Smooth muscle cell of the brain vasculature (primary cell): ENCODE results near the gene PHYHD1.
A peak's percentile ranks its signal among the peaks of the same experiment; 100 is the strongest.

Experiments
- DNase-seq: peaks from one replicate; pipeline ENCODE4 v3.0.0-alpha.2; 2012; ENCODE audit warnings: low read depth, low spot score

PHYHD1 gene

DNA sequence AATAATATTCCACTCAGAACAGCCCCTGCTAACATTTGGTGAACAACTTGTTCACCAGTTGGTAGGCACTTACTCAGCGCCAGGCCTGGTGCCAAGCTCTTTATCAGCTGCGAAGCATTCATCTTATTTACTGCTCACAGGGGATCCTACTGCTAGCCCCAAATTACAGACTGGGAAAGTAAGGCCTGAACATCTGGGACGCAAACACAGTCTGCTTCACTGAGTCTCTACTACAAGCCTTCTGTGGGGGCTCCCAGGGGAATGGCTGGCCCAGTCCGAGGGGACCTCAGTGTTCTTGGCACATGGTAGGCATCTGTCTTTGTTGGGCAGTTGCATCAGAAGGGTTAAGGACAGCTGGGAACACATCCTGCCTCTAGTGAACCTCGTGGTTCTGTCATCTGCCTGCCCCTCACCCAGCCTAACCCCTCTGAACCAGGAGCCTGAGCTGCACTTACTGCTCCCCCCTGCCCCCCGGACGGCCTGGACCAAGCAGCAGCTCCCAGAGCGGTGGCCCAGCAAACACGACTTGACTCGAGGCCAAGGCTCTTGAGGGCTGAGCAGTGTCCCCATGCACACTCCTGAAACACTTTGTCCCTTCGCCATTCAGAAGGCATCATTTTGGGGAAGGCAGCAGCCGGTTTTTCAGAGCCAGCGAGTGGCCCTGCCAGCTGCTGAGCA lies at the start of gene PHYHD1:
TSS of gene PHYHD1 (plus strand) at position 602 of the 678 bp plus-strand sequence. CDS start 1,342 bp downstream, outside the sequence.
- no peak for DNase-seq

DNA sequence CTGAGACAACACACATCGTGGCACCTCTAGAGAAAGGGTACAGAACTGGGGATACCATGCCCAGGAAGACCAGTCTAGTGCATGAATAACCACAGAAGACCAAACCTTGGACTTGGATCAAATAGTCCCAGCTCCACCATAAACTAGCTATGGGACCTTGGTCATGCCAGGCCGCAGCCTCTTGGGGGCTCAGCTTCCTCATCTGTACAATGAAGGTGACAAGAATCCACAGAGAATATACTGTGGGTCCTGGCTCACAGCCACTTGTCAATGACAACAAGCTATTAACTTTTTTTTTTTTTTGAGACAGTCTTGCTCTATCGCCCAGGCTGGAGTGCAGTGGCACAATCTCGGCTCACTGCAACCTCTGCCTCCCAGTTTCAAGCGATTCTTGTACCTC lies 42.9 kb upstream of the PHYHD1 start:
- DNase-seq = no peak

DNA sequence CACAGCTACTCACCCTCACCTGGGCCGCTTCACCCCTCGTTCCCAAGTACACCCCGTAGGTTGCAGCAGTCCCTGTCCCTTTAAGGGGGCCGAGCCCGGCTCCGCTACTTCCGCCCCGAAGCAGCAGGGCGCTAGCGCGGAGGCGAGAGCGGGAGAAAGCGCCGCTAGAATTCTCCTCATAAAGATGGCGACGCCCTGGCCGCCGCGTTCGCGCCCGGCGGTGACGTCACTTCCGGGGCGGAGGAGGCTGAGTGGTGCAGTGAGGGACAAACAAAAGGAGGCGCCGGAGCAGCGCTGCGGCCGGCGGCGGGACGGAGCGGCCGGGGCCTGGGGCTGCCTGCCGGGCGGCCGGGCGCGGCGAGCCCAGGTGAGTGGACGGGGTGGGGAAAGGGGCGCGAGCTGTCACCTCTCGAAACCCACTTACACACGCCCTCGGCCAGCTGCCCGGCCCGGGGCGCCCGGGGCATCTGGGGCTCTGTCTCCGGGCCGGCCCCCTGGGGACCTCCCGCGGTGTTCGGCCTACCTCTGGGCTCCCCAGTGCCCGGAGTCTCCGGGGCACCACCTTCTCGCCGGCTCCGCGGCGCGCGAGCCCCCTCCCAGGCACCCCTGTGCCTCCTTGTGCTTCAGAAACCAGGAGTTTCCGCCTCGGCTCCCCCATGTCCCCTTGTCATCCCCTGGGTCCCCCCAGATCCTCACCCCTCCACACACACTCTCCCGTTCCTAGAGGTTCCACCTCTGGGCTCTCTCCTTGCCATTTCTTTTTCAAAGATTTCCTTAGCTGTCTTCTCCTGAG lies 38.7 kb upstream of the PHYHD1 start, which contains the start of the genes KYAT1 and LRRC8A:
TSS of gene KYAT1 (minus strand) at position 67 of the 793 bp plus-strand sequence. CDS start 36,545 bp downstream, outside the sequence.
TSS of gene LRRC8A (plus strand) at position 250 of the 793 bp plus-strand sequence. CDS start 25,032 bp downstream, outside the sequence.
- DNase-seq = peak; percentile 90

DNA sequence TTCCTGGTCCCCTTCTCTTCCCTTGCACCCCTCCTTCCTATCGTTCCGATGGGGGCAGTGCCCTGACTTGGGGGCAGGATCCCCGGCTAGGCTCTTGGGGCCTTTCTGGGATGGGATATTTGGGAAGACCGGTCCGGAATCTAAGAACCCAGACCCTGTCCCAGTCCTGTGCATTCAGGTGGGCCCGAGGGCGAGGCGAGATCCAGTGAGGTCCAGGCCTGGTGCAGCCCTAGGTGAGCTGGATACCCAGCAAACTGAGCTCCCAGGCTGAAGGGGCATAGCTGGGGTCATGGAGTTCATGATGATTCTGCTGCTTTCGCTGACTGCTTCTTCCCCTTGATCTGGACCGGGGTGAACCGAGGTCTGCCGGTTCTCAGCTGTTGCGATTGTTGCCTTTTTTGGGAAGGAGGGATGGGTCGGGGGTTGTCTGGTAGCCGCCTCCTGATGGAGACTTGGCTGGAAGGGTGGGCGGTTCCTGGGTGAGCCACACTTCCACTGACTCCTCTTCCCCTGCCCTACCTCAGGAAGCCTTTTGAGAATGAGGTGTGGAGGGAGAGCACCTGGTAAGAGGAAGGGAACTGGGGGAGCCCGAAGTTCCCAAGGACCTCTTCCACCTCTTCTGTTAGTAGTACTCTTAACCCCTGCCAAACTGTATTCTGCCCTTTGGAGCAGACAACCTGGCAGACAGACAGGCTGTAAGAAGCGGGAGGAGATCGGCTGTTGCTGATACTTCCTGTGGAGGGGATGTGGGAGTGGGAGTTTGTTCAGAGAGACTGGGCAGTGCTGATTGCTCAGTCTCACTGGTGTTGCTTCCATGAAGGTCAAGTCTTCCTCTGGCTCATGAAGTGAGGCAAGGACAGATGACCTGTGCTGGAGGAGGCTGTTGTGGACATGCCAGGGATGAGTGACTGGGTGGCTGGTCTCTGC lies 37.8 kb upstream of the PHYHD1 start:
- DNase-seq = no peak

DNA sequence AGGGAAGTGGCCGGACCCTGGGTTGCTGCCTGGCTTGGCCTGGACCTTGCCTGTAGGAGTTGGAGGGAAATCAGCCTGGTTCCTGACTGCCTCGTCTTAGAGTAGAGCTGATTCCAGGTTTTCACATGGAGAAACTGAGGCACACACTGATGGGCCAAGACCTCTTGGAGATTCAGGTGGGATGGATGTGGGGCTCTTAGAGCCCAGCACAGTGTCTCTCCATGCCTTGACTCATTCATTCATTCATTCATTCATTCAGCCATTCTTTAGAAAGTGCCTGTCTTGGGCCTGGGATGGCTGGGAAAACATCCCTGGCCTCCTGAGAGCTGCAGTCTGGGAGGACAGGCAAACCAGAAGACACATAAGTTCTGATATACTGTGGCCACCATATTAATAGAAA lies 36.6 kb upstream of the PHYHD1 start:
- DNase-seq = no peak

DNA sequence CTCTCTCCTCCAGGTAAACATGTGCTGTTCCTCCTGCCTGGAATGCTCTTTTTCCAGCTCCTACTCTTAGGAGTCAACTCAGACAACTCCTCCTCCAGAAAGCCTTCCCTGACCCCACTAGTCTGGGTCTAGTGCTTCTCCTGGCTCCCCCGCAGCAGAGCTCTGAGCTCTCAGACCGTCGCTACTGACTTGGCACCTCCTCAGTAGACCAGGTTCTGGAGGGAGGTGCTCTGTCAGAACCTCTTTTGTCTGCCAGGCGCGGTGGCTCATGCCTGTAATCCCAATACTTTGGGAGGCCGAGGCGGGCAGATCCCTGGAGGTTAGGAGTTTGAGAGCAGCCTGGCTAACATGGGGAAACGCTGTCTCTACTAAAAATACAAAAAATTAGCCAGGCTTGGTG lies 35.4 kb upstream of the PHYHD1 start:
- no peak for DNase-seq

DNA sequence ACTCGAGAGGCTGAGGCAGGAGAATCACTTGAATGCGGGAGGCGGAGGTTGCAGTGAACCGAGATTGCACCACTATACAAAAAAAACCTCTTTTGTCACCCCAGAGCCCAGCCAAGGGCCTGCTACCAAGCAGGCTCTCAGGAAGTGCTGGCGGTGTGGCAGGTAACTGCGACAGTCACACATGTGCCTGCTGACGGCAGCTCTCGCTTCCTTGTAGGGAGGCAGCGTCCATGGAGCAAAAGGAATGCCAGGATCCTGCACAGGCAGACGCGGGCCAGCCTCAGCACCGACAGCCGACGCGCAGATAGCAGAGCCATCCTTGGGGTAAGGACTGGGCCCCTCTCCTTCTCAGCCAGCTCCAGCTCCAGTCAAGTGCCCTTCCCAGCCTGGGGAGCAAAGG lies 35.0 kb upstream of the PHYHD1 start:
- DNase-seq = no peak

DNA sequence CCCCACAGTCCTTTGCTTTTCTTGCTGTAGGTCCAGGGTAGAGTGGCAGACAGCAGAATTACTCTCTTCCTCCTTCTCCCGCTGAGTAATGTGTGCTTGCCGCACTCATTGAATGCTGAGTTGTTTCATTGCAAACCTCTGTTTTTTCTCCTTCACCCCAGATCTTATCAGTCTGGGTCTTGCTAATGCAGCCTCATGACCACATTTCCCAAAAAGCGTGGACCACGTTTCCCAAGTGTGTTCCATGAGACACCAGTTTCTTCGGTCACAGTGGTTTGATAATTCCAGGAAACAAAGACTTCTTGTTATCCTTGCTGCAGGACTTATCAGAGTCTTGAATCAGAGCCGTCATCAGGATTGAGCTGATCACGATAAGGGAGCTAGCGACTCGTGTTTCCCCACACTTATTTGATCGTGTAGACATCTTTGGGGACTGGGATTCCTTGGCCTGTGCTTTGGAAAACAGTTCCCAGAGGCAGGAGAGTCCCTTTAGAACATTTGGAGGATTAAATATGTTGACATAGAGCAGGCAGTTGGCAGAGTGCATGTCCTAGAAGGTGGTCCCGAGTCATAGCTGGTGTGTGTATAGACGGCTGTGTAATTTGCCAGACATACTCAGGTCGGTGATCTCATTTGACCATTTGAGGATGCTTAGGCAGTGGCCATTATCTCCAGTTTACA lies 34.4 kb upstream of the PHYHD1 start:
- DNase-seq = no peak

DNA sequence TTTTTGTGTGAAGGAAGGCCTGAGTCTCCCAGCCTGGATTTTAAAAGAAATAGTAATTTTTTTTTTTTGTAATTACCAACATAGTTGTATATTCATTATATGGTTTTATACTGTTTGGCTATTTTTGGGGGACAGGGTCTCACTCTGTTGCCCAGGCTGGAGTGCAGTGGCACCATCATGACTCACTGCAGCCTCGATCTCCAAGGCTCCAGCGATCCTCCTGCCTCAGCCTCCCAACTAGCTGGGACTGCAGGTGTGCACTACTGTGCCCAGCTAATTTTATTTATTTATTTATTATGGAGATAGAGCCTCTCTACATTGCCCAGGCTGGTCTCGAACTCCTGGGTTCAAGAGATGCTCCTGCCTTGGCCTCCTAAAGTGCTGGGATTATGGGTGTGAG lies 33.7 kb upstream of the PHYHD1 start:
- no peak for DNase-seq

DNA sequence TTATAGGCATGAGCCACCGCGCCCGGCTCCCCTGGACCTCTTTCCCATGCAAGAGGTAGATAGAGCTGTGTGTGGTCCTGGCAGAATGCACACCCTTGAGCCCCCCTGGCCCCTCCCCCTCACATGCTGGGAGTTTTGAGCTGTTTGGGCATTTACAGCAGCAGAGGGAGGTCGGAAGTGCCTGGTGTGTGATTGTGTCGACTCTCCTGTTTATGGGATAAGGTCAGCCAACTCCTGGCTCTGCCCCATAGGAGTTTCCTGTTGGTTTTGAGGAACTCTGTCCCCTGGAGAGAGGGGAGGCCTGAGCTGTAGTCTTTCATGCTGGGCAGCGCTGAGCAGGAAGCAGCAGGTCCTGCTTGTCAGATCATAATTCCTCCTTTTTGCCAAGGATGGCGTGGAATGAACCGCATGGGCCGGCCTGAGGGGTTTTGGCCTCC lies 32.9 kb upstream of the PHYHD1 start:
- DNase-seq = peak; percentile 69

DNA sequence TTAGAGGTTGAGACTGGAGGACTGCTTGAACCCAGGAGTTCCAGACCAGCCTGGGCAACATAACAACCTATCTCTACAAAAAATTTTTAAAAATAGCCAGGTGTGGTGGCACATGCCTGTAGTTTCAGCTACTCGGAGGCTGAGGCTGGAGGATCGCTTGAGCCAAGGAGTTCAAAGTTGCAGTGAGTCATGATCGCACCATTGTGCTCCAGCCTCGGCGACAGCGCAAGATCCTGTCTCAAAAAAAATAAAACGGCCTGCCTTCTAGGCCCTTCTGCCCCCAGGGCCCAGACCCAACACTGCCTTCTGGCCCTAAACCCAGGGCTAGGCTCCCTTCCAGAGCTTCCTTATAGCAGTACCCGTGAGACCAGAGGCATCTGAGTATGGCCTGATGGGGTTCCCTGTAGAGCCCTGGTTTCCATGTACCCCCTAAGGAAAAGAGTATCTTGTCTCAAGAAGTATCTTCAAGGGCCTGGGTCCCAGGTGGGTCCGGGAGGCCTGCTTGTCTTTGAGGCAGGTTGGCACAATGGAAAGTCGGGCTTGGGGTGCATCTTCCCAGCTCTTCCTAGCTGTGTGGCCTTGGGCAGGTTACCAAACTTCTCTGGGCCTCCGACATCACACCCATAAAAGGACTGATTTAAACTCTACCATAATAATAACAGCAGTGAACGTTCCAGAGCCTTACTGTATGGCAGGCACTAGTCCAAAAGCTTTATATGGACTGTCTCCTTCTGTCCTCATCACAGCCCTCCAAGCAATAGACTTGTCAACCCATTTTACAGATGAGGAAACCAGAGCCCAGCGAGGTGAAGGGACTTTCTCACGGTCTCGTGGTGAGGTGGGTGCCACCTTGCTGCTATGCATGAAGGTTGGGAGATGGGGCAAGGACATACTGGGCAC lies 29.2 kb upstream of the PHYHD1 start:
- no peak for DNase-seq

DNA sequence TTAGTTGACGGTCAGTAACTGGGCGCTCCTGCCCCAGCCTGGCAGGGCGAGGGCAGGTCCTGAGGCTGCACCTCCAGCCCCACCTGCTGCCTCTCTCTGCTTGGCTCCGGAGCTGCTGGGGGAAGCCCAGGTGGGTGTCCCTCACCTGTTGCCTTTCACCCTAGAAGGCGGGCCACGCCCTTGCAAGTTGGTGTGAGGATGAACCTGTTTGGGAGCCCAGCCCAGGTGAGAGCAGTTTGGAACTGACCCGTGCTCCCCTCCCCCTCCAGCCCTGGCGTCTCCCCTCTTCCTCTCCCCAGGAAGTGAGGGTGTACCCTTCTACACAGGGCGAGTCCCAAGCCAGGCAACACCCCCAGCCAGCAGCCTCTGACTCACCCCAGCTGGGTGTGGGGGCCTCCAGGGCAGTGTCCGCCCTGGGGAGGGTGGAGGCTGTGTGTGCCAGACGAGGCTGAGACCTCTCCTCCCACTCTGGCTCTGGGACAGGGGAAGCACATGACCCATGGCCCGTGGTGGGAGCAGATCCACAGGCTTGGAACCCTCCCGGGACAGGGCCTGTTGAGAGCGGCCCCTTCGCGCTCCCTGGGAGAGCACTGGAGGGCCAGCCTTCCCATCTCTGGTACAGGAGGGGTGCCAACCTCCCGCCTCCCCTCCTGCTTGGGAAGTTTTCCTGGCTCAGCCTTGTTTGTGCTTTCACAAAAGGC lies 28.4 kb upstream of the PHYHD1 start:
- peak; percentile 36 for DNase-seq

DNA sequence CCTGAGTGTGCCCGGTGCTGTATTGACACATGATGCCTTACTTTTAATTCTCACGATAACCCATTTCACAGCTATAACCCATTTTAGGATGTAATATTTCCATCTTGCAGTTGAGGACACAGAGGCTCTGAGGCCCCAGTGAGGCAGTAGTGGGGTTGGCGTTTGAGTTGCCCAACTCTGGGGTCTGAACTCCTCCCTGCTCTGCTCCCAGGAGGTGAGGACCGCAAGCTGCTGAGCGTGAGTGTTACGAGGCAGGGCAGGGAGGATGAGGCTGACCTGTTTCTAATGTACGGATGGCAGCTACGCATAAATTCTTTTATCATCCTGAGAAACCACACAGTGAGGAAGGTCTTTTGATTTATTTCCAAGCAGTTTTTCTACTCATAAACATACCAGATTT lies 27.4 kb upstream of the PHYHD1 start:
- DNase-seq = no peak

DNA sequence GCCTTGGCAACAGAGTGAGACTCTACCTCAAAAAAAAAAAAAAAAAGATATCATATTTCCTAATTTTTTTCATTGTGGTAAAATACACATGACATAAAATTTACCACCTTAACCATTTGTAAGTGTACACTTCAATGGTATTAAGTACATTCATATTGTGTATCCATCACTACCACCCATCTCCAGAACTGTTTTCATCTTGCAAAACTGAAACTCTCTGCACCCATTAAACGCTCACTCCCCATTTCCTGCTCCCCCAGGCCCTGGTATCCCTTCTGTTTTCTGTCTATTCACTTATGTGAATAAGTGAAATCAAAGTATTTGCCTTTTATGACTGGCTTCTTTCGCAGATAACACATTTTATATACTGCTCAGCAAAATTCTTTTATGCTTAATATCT lies 26.0 kb upstream of the PHYHD1 start:
- no peak for DNase-seq

DNA sequence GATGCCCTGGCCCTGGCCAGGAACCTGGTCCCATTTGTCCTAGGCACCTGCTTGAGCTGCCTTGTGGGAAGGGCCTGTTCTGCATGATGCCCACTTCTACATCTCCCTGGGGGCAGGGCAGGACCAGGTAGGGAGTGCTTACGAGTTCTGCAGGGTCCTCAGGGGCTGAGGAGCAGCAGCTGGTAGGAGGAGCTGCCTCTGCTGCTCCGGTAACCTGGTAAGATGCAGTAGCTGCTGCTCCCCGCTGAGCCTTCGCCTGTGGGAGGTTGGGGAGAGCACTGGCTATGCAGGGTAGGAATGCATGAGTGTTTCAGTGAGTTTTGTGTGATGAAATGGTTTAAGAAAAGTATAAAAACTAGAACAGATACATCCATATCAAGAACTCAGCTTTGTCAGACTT lies 25.2 kb upstream of the PHYHD1 start:
- DNase-seq = peak; percentile 49

DNA sequence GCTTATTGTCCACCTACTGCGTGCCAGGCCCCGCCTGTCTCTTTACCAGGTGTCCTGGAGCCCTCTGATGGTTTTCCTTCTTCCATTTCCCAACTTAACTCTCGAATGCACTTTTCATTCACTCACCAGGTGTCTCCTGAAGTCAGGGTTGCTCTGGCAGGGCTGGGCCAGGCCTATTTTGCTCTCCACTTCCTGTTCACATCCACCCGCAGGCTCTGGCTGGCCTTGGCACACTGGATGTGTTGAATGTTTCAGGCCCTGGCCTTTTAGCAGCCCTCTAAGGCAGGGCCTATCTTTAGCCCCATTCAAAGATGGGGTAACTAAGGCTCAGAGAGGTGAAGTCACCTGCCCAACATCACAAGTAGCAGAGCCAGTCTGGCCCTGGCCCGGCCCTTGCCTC lies 22.4 kb upstream of the PHYHD1 start:
- no peak for DNase-seq

DNA sequence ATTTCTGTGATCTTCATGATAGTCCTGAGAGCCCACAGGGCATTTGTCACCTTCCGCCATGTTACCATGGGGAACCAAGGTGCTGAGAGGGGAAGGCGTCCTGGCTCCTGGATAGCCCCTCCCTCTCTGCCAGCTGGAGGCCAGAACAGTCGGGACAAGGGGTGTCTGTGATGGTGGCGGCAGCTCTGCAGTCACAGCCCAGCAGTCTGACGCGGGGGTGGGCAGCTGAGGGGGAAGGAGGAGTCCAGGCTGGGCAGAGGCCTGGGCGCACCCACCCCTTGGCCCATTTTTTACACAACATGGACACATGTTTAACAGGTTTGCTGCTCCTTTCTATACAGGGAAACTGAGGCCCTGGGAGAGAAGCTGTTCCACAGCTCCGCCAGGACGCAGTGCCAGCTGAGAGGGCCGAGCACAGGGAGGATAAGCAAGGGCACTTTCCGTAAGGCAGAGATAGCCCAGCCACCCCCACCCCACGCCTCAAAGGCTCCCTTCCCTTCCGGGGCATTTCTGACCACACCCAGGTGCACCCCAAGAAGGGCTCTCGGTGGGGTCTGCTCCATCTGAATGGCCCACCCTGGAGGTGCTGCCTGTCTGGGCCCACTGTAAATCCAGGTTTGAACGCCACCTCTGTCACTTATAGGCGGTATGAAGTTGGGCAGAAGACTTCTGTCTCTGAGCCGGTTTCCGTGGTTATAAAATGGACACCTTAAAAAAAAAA lies 21.8 kb upstream of the PHYHD1 start:
- DNase-seq = no peak

DNA sequence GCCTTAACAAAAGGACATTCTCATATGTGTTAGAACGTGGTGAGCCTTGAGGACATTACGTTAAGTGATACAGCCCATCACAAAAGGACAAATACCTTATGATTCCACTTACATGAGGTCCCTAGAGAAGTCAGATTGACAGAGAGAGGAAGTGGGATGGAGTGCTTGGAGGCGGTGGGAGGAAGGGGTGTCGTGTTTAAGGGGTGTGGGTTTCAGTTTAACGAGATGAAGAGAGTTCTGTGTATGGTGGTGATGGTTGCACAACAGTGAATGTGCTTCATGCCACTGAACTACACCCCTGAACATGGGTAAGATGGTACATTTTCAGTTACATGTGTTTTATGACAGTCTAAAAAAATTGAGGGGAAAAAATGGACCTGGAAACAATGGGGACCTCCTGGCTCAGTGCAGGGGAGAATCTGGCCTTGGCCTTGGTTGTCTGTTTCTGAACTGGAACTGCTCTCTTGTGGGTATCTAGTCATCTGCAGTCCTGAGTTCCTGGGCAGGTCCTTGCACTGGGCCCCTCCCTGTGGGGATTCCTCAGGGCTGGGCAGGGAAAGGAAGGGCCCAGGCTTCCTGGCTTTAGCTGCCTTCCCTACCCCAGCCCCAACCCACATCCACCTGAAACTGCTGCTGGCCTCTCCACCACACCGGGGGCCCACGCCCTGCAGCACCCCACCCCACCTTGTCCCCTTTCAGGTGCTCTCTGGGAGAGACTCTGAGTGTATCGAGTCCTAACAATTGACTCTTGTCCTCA lies 21.0 kb upstream of the PHYHD1 start:
- no peak for DNase-seq
